ENCODE results near the gene RAB39B. TPM values are rescaled to one million over a fixed set of nuclear protein-coding genes. Genes with fewer than 3 reads are reported as not detected.

Gene RAB39B
- total and polyA plus RNA-seq, 2 experiments from 2014 or later: 6.2 to 11.3 TPM

DNA sequence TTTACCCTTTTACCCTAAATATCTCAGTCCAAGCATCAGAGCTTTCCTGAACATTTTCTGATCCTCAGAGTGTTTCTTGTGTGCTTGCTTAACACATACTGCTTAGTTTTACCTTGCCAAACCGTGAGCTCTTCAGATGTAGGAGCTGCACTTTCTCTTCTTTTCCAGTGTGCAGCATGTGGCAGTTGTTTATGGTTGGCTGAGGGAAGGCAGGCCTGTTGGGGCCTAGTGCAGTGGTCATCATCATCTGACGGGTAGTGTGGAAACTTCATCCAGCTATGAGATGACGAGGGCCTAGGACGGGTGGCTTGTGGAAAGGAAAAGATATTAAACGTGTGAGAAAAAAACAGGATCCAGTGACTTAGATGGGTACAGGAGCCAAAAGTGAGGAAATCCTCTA is 26.6 kb downstream of the RAB39B start (continued):
- TF ChIP-seq, protein P1, sequence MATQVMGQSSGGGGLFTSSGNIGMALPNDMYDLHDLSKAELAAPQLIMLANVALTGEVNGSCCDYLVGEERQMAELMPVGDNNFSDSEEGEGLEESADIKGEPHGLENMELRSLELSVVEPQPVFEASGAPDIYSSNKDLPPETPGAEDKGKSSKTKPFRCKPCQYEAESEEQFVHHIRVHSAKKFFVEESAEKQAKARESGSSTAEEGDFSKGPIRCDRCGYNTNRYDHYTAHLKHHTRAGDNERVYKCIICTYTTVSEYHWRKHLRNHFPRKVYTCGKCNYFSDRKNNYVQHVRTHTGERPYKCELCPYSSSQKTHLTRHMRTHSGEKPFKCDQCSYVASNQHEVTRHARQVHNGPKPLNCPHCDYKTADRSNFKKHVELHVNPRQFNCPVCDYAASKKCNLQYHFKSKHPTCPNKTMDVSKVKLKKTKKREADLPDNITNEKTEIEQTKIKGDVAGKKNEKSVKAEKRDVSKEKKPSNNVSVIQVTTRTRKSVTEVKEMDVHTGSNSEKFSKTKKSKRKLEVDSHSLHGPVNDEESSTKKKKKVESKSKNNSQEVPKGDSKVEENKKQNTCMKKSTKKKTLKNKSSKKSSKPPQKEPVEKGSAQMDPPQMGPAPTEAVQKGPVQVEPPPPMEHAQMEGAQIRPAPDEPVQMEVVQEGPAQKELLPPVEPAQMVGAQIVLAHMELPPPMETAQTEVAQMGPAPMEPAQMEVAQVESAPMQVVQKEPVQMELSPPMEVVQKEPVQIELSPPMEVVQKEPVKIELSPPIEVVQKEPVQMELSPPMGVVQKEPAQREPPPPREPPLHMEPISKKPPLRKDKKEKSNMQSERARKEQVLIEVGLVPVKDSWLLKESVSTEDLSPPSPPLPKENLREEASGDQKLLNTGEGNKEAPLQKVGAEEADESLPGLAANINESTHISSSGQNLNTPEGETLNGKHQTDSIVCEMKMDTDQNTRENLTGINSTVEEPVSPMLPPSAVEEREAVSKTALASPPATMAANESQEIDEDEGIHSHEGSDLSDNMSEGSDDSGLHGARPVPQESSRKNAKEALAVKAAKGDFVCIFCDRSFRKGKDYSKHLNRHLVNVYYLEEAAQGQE (IDR thresholded peaks at IDR 0.05; ENCODE audit: unreplicated experiment): no peak
- TF ChIP-seq EZH2phosphoT487 (IDR thresholded peaks at IDR 0.05; ENCODE audit: unreplicated experiment): no peak

DNA sequence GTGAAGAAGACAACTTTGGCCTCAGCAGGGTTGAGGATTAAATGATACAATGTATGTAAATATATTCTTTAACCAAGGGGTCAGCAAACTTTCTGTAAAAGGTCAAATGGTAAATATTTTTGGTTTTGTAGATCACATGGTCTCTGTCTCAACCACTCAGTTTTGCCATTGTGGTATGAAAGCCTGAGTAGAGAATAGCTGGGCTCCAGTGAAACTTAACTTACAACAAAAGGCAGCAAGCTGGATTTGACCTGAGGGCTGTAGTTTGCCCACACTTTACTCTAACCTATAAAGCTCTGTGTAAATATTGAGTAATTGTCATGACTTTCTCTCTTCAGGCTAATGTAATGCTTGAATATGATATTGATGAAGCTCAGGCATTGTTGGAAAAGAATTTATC is 28.4 kb downstream of the RAB39B start:
- TF ChIP-seq, protein P2, sequence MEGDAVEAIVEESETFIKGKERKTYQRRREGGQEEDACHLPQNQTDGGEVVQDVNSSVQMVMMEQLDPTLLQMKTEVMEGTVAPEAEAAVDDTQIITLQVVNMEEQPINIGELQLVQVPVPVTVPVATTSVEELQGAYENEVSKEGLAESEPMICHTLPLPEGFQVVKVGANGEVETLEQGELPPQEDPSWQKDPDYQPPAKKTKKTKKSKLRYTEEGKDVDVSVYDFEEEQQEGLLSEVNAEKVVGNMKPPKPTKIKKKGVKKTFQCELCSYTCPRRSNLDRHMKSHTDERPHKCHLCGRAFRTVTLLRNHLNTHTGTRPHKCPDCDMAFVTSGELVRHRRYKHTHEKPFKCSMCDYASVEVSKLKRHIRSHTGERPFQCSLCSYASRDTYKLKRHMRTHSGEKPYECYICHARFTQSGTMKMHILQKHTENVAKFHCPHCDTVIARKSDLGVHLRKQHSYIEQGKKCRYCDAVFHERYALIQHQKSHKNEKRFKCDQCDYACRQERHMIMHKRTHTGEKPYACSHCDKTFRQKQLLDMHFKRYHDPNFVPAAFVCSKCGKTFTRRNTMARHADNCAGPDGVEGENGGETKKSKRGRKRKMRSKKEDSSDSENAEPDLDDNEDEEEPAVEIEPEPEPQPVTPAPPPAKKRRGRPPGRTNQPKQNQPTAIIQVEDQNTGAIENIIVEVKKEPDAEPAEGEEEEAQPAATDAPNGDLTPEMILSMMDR (conservative IDR thresholded peaks at IDR 0.05; ENCODE audit: low read depth in 2 of 2): no peak
- no peak for TF ChIP-seq CREB1 (CRISPR knock-in tag; IDR thresholded peaks at IDR 0.05; ENCODE audit: low read depth)
- Mint-ChIP-seq H3K27me3 (ENCODE audit: insufficient read depth, low read depth, poor library complexity) (no peaks in the 10 kb centered on the region), H3K9me3 (no peaks in the 10 kb centered on the region), H3K27ac (no peak overlapping the region), H3K4me1 (peaks cover 3% of the 10 kb centered on the region; the same call in 1 of the 3 replicates), H3K36me3 (ENCODE audit: low read depth) (peaks cover 29% of the 10 kb centered on the region), H3K4me3 (no peak overlapping the region)
- H3K4me1 ChIP-seq (ENCODE audit: insufficient read depth): no peaks in the 10 kb centered on the region
- no peak overlapping the region for H3K27ac ChIP-seq (ENCODE audit: low read depth)
- H3K27me3 ChIP-seq (ENCODE audit: insufficient read depth): no peaks in the 10 kb centered on the region
- ATAC-seq: no peak
- no peak for DNase-seq (ENCODE audit: low spot score)
- no peak overlapping the region for H3K4me3 ChIP-seq
- no peaks in the 10 kb centered on the region for H3K36me3 ChIP-seq (ENCODE audit: insufficient read depth)
- H2AFZ ChIP-seq: no peak overlapping the region
- no peak overlapping the region for H3K4me2 ChIP-seq
- no peaks in the 10 kb centered on the region for H4K20me1 ChIP-seq (replicated peaks; ENCODE audit: insufficient read depth)
- no peaks in the 10 kb centered on the region for H3F3A ChIP-seq (replicated peaks; ENCODE audit: low read depth)
- H3K9me2 ChIP-seq (ENCODE audit: insufficient read depth): no peaks in the 10 kb centered on the region
- no peaks in the 10 kb centered on the region for H3K79me2 ChIP-seq (replicated peaks; ENCODE audit: insufficient read depth)

- DNase-seq (ENCODE audit: low spot score) (no peak), ATAC-seq (no peak)
- Mint-ChIP-seq H3K9me3 (no peaks in the 10 kb centered on the region), H3K4me1 (peaks cover 3% of the 10 kb centered on the region; the same call in 1 of the 3 replicates), H3K27ac (no peak overlapping the region), H3K27me3 (ENCODE audit: insufficient read depth, low read depth, poor library complexity) (no peaks in the 10 kb centered on the region), H3K4me3 (no peak overlapping the region), H3K36me3 (ENCODE audit: low read depth) (peaks cover 38% of the 10 kb centered on the region; the same call in 2 of the 3 replicates)
- Histone ChIP-seq H2AFZ (no peak overlapping the region), H4K20me1 (replicated peaks; ENCODE audit: insufficient read depth) (no peaks in the 10 kb centered on the region), H3K79me2 (replicated peaks; ENCODE audit: insufficient read depth) (no peaks in the 10 kb centered on the region), H3K36me3 (ENCODE audit: insufficient read depth) (peaks cover 10% of the 10 kb centered on the region; the same call in 1 of the 2 replicates), H3K27ac (ENCODE audit: low read depth) (no peak overlapping the region), H3F3A (replicated peaks; ENCODE audit: low read depth) (no peaks in the 10 kb centered on the region), H3K4me3 (no peak overlapping the region), H3K4me2 (no peak overlapping the region), H3K9me2 (ENCODE audit: insufficient read depth) (no peaks in the 10 kb centered on the region), H3K4me1 (ENCODE audit: insufficient read depth) (no peaks in the 10 kb centered on the region), H3K27me3 (ENCODE audit: insufficient read depth) (no peaks in the 10 kb centered on the region)
- TF ChIP-seq EZH2 (IDR thresholded peaks at IDR 0.05; ENCODE audit: low read depth, unreplicated experiment) (no peak), POLR2AphosphoS5 (IDR thresholded peaks at IDR 0.05; ENCODE audit: low read depth) (no peak), NANOG (IDR thresholded peaks at IDR 0.05; ENCODE audit: borderline replicate concordance) (no peak), ETS1 (IDR thresholded peaks at IDR 0.05) (no peak), ZNF331 (CRISPR knock-in tag; IDR thresholded peaks at IDR 0.05; ENCODE audit: low read depth) (no peak), ZNF114 (CRISPR knock-in tag; IDR thresholded peaks at IDR 0.05) (no peak), EZH2phosphoT487 (IDR thresholded peaks at IDR 0.05; ENCODE audit: unreplicated experiment) (no peak), CREB1 (CRISPR knock-in tag; IDR thresholded peaks at IDR 0.05; ENCODE audit: low read depth) (no peak)
- TF ChIP-seq, protein P1 (IDR thresholded peaks at IDR 0.05; ENCODE audit: unreplicated experiment): no peak
Observed at GRCh38 chrX:155231163-155231562, 33.1 kb downstream of the RAB39B start.
